Naive thymus-derived CD4-positive, alpha-beta T cell (primary cell): ENCODE results near the gene FAM219B. TPM values are rescaled to one million over a fixed set of nuclear protein-coding genes. Genes with fewer than 3 reads are reported as not detected.
"Not testable (repeated sequence)": the region's sequence is repeated elsewhere in the genome, so short reads cannot be mapped to it uniquely, and the experiment has no call there.

Experiments
- ATAC-seq: fragments of 150-1000 bp; cut with Tn5 transposase; 2 replicates; pipeline ENCODE4 v1.10.0; 2021; ENCODE audit warnings: mild to moderate bottlenecking, moderate library complexity
- CTCF ChIA-PET: fragments of 350-600 bp; sonication (Branson Sonifier 250); formaldehyde crosslinking; loops from one replicate; lab custom pipeline; 2021; ENCODE audit warnings: antibody characterized with exemption; lab: Charles Lee
- POLR2A ChIA-PET: fragments of 350-600 bp; sonication (Branson Sonifier 250); formaldehyde crosslinking; loops from one replicate; lab custom pipeline; 2021; ENCODE audit warnings: antibody characterized with exemption, inconsistent platforms; lab: Charles Lee
- DNase-seq, 9 donors: peaks; one replicate each; pipeline versions ENCODE4 v3.0.0 to v3.0.0-alpha.2; 2020 to 2022; ENCODE audit warnings: mixed read lengths in 1 of 9
- H3K27ac ChIP-seq: one replicate; pipeline ENCODE4 v1.7.0; 2013; ENCODE audit warnings: mild to moderate bottlenecking, low read depth, low read length, moderate library complexity
- H3K27me3 ChIP-seq, 2 donors: one replicate each; pipeline ENCODE4 v1.7.0; 2013; ENCODE audit warnings: low read length in 2 of 2, mild to moderate bottlenecking in 2 of 2, moderate library complexity in 2 of 2; ENCODE audit not compliant: control insufficient read depth in 2 of 2, insufficient read depth in 2 of 2
- H3K36me3 ChIP-seq, 3 experiments: 1 replicate in 2 of 3; 2 replicates in 1 of 3; pipeline ENCODE4 v1.7.0; 2013; ENCODE audit warnings: low read length in 3 of 3, mild to moderate bottlenecking in 3 of 3, moderate library complexity in 1 of 3; ENCODE audit not compliant: insufficient read depth in 3 of 3, control insufficient read depth in 2 of 3
- H3K4me1 ChIP-seq, 2 donors: one replicate each; pipeline ENCODE4 v1.7.0; 2013; ENCODE audit warnings: low read length in 2 of 2, mild to moderate bottlenecking in 2 of 2, moderate library complexity in 1 of 2; ENCODE audit not compliant: control insufficient read depth in 2 of 2, insufficient read depth in 2 of 2
- H3K4me3 ChIP-seq: 2 replicates; pipeline ENCODE4 v1.7.0; 2013; ENCODE audit warnings: mild to moderate bottlenecking, low read length
- H3K9me3 ChIP-seq, 3 experiments: 1 replicate in 2 of 3; 2 replicates in 1 of 3; pipeline ENCODE4 v1.7.0; 2013; ENCODE audit warnings: low read length in 3 of 3; ENCODE audit not compliant: control insufficient read depth in 2 of 3
- H3K27ac Mint-ChIP-seq, 9 donors: one replicate each; pipeline ENCODE4 v1.8.0; 2020 to 2022; ENCODE audit warnings: mixed read lengths in 9 of 9, mild to moderate bottlenecking in 8 of 9, moderate library complexity in 5 of 9, inconsistent platforms in 2 of 9
- H3K27me3 Mint-ChIP-seq, 5 donors: one replicate each; pipeline ENCODE4 v1.8.0; 2021 to 2022; ENCODE audit warnings: mixed read lengths in 5 of 5, mild to moderate bottlenecking in 1 of 5
- H3K36me3 Mint-ChIP-seq, 5 donors: one replicate each; pipeline ENCODE4 v1.8.0; 2020 to 2022; ENCODE audit warnings: mixed read lengths in 5 of 5, mild to moderate bottlenecking in 3 of 5, inconsistent platforms in 1 of 5
- H3K4me1 Mint-ChIP-seq, 7 donors: one replicate each; pipeline ENCODE4 v1.8.0; 2020 to 2022; ENCODE audit warnings: mixed read lengths in 7 of 7, mild to moderate bottlenecking in 3 of 7, inconsistent platforms in 1 of 7
- H3K4me3 Mint-ChIP-seq, 10 donors: one replicate each; pipeline ENCODE4 v1.8.0; 2020 to 2022; ENCODE audit warnings: mild to moderate bottlenecking in 10 of 10, mixed read lengths in 10 of 10, moderate library complexity in 6 of 10, inconsistent platforms in 2 of 10
- H3K9me3 Mint-ChIP-seq, 11 donors: one replicate each; pipeline ENCODE4 v1.8.0; 2020 to 2022; ENCODE audit warnings: mixed read lengths in 11 of 11, mild to moderate bottlenecking in 4 of 11, inconsistent platforms in 1 of 11, moderate library complexity in 1 of 11
- intact Hi-C, 2 donors: fragments of 100-400 bp; cut with micrococcal nuclease; formaldehyde crosslinking; loops; one replicate each; pipeline ENCODE4 v1.15.1; 2023
- polyA plus RNA-seq, 2 donors: library from polyadenylated mRNA; unstranded; fragments of 300-500 nt; fragmentation: Illumina TruSeq; gene quantifications; one replicate each; pipeline ENCODE4 v1.2.3, GENCODE V29; 2021
- total RNA-seq, 6 experiments: library from RNA in 5 of 6; stranded (reverse) in 5 of 6; gene quantifications; 1 replicate in 5 of 6; 2 replicates in 1 of 6; pipeline ENCODE4 v1.2.3 and lab custom pipeline; 2021 to 2026

FAM219B gene
- total and polyA plus RNA-seq, 7 experiments from 2014 or later = 20.2 to 111 (median 56.7) TPM

DNA sequence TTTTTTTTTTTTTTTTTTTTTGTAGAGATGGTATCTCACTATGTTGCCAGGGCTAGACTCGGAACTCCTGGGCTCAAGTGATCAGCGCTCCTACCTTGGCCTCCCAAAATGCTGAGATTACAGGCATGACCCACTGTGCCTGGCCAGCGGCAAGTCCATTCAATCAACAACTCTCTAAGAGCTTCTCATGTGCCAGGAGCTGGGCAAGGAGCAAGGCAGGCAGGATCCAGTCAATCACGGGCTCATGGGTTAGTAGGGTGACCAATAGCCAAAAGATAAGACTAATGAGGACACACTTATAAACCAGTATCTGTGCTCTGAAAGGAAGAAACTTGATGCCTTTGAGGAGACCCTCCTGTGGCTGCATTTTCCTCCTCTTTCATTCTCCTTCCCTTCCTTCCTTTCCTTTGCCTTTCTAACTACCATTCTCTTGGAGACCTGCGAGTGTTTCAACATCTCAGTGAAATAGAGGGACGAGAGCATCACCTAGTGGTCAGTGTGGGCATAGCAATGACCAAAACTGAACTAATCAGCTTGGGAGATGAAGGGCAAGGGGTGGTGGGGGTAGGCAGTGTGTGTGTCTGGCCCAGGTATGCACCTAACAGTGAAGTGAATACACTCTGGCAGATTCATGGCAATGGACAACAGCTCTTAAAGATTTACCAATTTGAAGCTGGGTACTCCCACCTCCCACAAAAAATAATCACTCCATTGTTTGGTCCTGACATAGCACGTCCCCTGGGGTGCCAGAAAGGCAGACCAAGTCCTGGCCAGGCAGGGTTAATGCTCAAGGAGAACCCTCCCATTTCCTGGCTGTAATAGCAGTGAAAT lies 43.6 kb upstream of the FAM219B start:
- Histone ChIP-seq H3K27ac (no peak overlapping the region), H3K36me3 (no peaks in the 10 kb centered on the region), H3K4me3 (no peak overlapping the region), H3K4me1 (no peaks in the 10 kb centered on the region), H3K9me3 (no peaks in the 10 kb centered on the region), H3K27me3 (no peaks in the 10 kb centered on the region)
- DNase-seq = peak; percentile 54 to 82 (median 75)
- ATAC-seq = peak; percentile 97
- Mint-ChIP-seq H3K36me3 (no peaks in the 10 kb centered on the region), H3K27ac (peak overlapping the region in 1 of 9 donors; percentile 28), H3K4me3 (no peak overlapping the region), H3K4me1 (peaks cover 3 to 16% (median 9%) of the 10 kb centered on the region in 7 donors), H3K27me3 (peaks cover 0 to 4% (median 0%) of the 10 kb centered on the region in 5 donors), H3K9me3 (no peaks in the 10 kb centered on the region)
- CTCF ChIA-PET = interaction anchor here (0.6 to 6.5 kb wide), 25 partner anchors 8 to 579 kb away, joined by 3 to 73 read pairs (median 4); no protein-coding TSS in a partner anchor
- POLR2A ChIA-PET = interaction anchor here (1.0 to 1.5 kb wide), 5 partner anchors 44 to 336 kb away, joined by 3 to 4 read pairs (median 3); partner anchors contain the start of gene FAM219B
- intact Hi-C loops = loop anchor here (1.0 to 10.0 kb wide), 13 partner anchors 43 to 578 kb away; partner anchors contain the start of genes FAM219B (in 2 of the 2), UBL7 (in 1 of the 2) and ULK3 (in 1 of the 2)

DNA sequence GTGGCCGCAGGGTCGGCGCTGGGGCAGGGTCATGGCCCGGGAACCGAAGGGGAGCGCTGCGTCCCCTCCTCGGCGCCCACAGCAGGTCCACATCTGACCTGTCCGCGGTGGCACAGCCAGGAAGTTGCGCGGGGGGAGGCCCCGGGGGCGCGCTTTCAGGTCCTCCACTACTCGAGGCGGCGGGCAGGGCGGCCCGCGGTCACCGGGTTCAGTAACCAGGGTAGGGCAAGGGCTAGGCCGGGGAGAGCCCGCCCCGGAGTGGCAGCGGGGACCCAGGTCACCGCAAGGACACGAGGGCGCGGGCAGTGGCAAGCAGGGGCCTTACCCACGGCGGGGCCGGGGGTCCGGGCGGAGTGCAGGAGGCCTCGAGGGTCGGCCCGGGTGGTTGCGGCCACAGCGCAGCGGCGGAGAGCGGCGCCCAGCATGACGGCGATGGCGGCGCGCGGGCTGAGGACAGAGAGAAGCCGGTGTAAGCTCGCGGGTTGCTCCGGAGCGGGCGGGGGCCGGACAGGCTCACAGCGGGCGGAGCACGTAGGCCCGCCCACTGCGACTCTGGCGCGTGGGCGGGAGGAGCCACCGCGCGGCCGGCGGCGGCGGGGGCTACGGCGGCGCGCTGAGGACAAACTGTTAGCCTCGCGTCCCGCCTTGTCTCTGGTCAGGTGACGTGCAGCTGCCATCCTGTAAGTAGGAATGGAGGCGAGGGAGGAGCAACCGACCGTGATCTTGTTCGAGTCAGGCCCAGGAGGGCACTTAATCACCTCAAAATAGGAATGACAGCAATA lies 31.1 kb upstream of the FAM219B start, which contains the start of gene COX5A:
TSS of gene COX5A (minus strand) at position 484 of the 782 bp plus-strand sequence. CDS start at position 425, 59 bp downstream.
- Mint-ChIP-seq H3K27me3 (peaks cover 0 to 3% (median 0%) of the 10 kb centered on the region in 5 donors), H3K9me3 (no peaks in the 10 kb centered on the region)
- intact Hi-C loops = loop anchor here (1.0 to 10.0 kb wide), 19 partner anchors 19 to 688 kb away; partner anchors contain the start of genes FAM219B (in 2 of the 2), MPI (in 2 of the 2), RPP25 (in 2 of the 2) and SCAMP2 (in 2 of the 2)

DNA sequence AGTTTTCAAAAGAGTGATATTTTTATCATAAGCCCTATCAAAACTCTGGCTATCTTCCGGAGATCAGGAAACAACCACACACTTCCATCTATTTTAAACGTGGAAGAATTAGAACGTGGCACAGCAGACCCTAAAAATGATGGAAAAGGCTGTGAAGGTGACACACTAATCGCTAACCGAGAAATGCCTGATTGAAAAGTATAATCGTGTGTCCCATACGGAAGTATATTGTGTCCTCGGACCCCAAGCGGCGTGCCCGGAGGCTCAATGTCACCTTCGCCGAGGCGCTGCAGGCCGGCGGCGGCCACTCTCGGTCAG lies 30.6 kb upstream of the FAM219B start:
- H3K4me3 ChIP-seq = peak overlapping the region; percentile 62
- DNase-seq (no peak), ATAC-seq (no peak)
- peaks cover 16 to 42% (median 27%) of the 10 kb centered on the region in 7 donors for H3K4me1 Mint-ChIP-seq
- no peaks in the 10 kb centered on the region for H3K27me3 ChIP-seq
- peaks cover 0 to 5% (median 0%) of the 10 kb centered on the region in 3 experiments for H3K36me3 ChIP-seq
- peak overlapping the region; percentile 87 to 97 (median 94) for H3K4me3 Mint-ChIP-seq
- H3K9me3 Mint-ChIP-seq = no peaks in the 10 kb centered on the region
- H3K4me1 ChIP-seq = peaks cover 0 to 17% of the 10 kb centered on the region in 2 donors
- H3K27me3 Mint-ChIP-seq = peaks cover 0 to 2% (median 0%) of the 10 kb centered on the region in 5 donors
- POLR2A ChIA-PET = interaction anchor here (0.8 to 1.6 kb wide), 8 partner anchors 11 to 517 kb away, joined by 3 to 9 read pairs (median 4); partner anchors contain the start of gene FAM219B
- CTCF ChIA-PET = no interaction called here
- peak overlapping the region; percentile 44 to 93 (median 84) for H3K27ac Mint-ChIP-seq
- no peaks in the 10 kb centered on the region for H3K9me3 ChIP-seq
- peak overlapping the region; percentile 85 for H3K27ac ChIP-seq
- H3K36me3 Mint-ChIP-seq = peaks cover 0 to 3% (median 0%) of the 10 kb centered on the region in 5 donors
- intact Hi-C loops = loop anchor here (5.0 to 10.0 kb wide), 4 partner anchors 45 to 518 kb away; partner anchors contain the start of genes SIN3A (in 2 of the 2), ARID3B (in 1 of the 2) and MPI (in 1 of the 2)

More for the DNA sequence above, 31.1 kb upstream of the FAM219B start, which contains the start of gene COX5A:
- peak within 1 kb of the TSS; percentile 62 for H3K4me3 ChIP-seq
- no peaks in the 10 kb centered on the region for H3K9me3 ChIP-seq
- Mint-ChIP-seq H3K27ac (peak within 1 kb of the TSS; percentile 85 to 95 (median 91)), H3K4me3 (peak within 1 kb of the TSS; percentile 87 to 97 (median 94)), H3K4me1 (peaks cover 16 to 38% (median 26%) of the 10 kb centered on the region in 7 donors), H3K36me3 (peaks cover 0 to 3% (median 0%) of the 10 kb centered on the region in 5 donors)
- peak within 1 kb of the TSS; percentile 85 for H3K27ac ChIP-seq
- POLR2A ChIA-PET = interaction anchor here (0.6 to 1.7 kb wide), 12 partner anchors 11 to 516 kb away, joined by 3 to 9 read pairs (median 4); partner anchors contain the start of genes CLK3 and FAM219B
- H3K36me3 ChIP-seq = peaks cover 0 to 5% (median 0%) of the 10 kb centered on the region in 3 experiments
- DNase-seq (peak; percentile 86 to 94 (median 92)), ATAC-seq (peak; percentile 99)
- peaks cover 0 to 17% of the 10 kb centered on the region in 2 donors for H3K4me1 ChIP-seq
- CTCF ChIA-PET = no interaction called here
- H3K27me3 ChIP-seq = no peaks in the 10 kb centered on the region

DNA sequence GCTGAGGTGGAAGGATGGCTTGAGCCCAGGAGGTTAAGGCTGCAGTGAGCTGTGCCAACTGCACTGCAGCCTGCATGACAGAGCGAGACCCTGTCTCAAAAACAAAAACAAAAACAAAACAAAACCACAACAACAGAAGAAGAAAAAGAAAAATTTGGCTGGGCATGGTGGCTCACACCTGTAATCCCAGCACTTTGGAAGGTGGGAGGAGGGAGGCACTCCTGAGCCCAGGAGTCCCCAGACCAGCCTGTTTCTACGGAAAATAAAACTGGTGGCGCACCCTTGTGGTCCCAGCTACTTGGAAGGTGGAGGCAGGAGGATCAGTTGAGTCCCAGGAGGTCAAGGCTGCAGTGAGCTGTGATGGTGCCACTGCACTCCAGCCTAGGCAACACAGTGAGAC lies 28.5 kb upstream of the FAM219B start:
- POLR2A ChIA-PET = interaction anchor here (0.7 kb wide), 1 partner anchor 33 kb away, joined by 4 read pairs; no protein-coding TSS in a partner anchor
- intact Hi-C loops = loop anchor here (5.0 to 10.0 kb wide), 4 partner anchors 43 to 520 kb away; partner anchors contain the start of genes SIN3A (in 2 of the 2), ARID3B (in 1 of the 2) and MPI (in 1 of the 2)
- peak overlapping the region in 3 of 9 donors; percentile 56 to 87 (median 74) for H3K27ac Mint-ChIP-seq

DNA sequence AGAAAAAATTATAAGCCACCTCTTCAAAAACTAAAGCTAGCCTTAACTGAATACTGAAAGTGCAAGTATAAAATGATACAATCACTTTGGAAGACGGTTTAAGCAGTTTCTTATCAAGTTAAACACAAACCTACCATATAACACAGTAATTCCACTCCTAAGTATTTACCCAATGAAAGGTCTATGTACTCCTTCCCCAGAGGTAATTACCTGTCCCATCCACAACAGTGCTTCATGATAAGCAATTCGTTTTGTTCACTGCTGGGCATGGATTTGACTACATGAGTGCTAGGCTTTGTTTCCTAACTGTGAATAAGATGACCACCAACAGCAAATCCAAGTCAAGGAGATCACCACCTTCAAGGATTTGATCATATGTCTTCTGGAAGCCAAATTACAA lies 26.9 kb upstream of the FAM219B start:
- CTCF ChIA-PET = no interaction called here
- no peaks in the 10 kb centered on the region for H3K9me3 ChIP-seq
- intact Hi-C loops = loop anchor here (10.0 kb wide), 2 partner anchors 389 to 521 kb away; partner anchors contain the start of genes ARID3B (in 1 of the 2) and SIN3A (in 1 of the 2)
- DNase-seq (no peak), ATAC-seq (no peak)
- Mint-ChIP-seq H3K27ac (peak overlapping the region in 5 of 9 donors; percentile 13 to 36 (median 32)), H3K4me1 (peaks cover 16 to 47% (median 31%) of the 10 kb centered on the region in 7 donors), H3K27me3 (no peaks in the 10 kb centered on the region), H3K9me3 (no peaks in the 10 kb centered on the region), H3K4me3 (peak overlapping the region in 2 of 10 donors; percentile 23 to 27), H3K36me3 (peaks cover 0 to 13% (median 5%) of the 10 kb centered on the region in 5 donors)
- peaks cover 5 to 20% (median 6%) of the 10 kb centered on the region in 3 experiments for H3K36me3 ChIP-seq
- POLR2A ChIA-PET = no interaction called here
- no peaks in the 10 kb centered on the region for H3K27me3 ChIP-seq
- H3K27ac ChIP-seq = no peak overlapping the region
- no peak overlapping the region for H3K4me3 ChIP-seq
- peaks cover 0 to 17% of the 10 kb centered on the region in 2 donors for H3K4me1 ChIP-seq

More for the DNA sequence above, 28.5 kb upstream of the FAM219B start:
- Histone ChIP-seq H3K4me1 (peaks cover 0 to 17% of the 10 kb centered on the region in 2 donors), H3K27ac (peak overlapping the region; percentile 8), H3K36me3 (peaks cover 0 to 11% (median 0%) of the 10 kb centered on the region in 3 experiments)
- peak overlapping the region; percentile 12 to 80 (median 52) for H3K4me3 Mint-ChIP-seq
- H3K27me3 ChIP-seq, H3K9me3 ChIP-seq, H3K36me3 Mint-ChIP-seq, ATAC-seq, H3K4me3 ChIP-seq, H3K9me3 Mint-ChIP-seq, H3K27me3 Mint-ChIP-seq, DNase-seq: not testable (repeated sequence)
- H3K4me1 Mint-ChIP-seq = peaks cover 16 to 47% (median 31%) of the 10 kb centered on the region in 7 donors
- CTCF ChIA-PET = interaction anchor here (0.7 to 0.8 kb wide), 2 partner anchors 15 to 33 kb away, joined by 3 read pairs; no protein-coding TSS in a partner anchor
